Measurements from ENCODE around the gene NADK.
A peak's percentile ranks its signal among the peaks of the same experiment; 100 is the strongest.

NADK gene

GRCh38 chr1:1786836-1787605, 8.8 kb upstream of the NADK start:
- Histone ChIP-seq H3K9me3 (ENCODE audit: control insufficient read depth, low read length) (no peaks in the 10 kb centered on the region), H3K14ac (ENCODE audit: low read length in 2 of 2) (no peak overlapping the region), H2BK12ac (ENCODE audit: low read length in 2 of 2) (no peak overlapping the region), H3K4me3 (ENCODE audit: insufficient read depth in 1 of 2, low read depth in 1 of 2, low read length in 2 of 2) (no peak overlapping the region), H2BK120ac (ENCODE audit: low read depth, low read length) (no peak overlapping the region), H3K4me2 (ENCODE audit: low read length, poor library complexity, severe bottlenecking) (no peak overlapping the region), H3K79me1 (replicated peaks; ENCODE audit: low read length, poor library complexity, severe bottlenecking) (peaks cover 21% of the 10 kb centered on the region), H3K4me1 (ENCODE audit: control insufficient read depth, insufficient read depth, low read depth, low read length) (peaks cover 11% of the 10 kb centered on the region), H4K91ac (ENCODE audit: low read length) (no peak overlapping the region), H3K18ac (ENCODE audit: low read depth in 1 of 2, low read length in 2 of 2) (no peak overlapping the region), H3K36me3 (ENCODE audit: control insufficient read depth in 1 of 2, insufficient read depth in 2 of 2, low read depth in 1 of 2, low read length in 2 of 2) (peaks cover 70 to 81% of the 10 kb centered on the region in 2 experiments), H2BK15ac (ENCODE audit: low read depth, poor library complexity, severe bottlenecking) (no peak overlapping the region), H2BK5ac (ENCODE audit: low read depth, low read length, poor library complexity, severe bottlenecking) (no peak overlapping the region), H2AK5ac (ENCODE audit: low read length, severe bottlenecking) (no peak overlapping the region), H4K8ac (ENCODE audit: low read length) (no peak overlapping the region), H3K27ac (ENCODE audit: low read length, poor library complexity, severe bottlenecking) (no peak overlapping the region), H3K4ac (ENCODE audit: low read depth in 1 of 2, low read length in 2 of 2) (no peak overlapping the region), H3K23ac (ENCODE audit: low read length in 2 of 2) (no peak overlapping the region), H2AFZ (ENCODE audit: low read depth, low read length) (no peak overlapping the region), H3K27me3 (ENCODE audit: control insufficient read depth in 1 of 2, insufficient read depth in 1 of 2, low read length in 2 of 2) (no peaks in the 10 kb centered on the region), H3K9ac (ENCODE audit: low read length) (peak overlapping the region; percentile 12)
- no peak for DNase-seq
- 95% methylated on average over 20 of the region's 20 CpGs for WGBS

GRCh38 chr1:1785666-1786065, 7.4 kb upstream of the NADK start:
- no peak for DNase-seq
- H2BK5ac ChIP-seq (ENCODE audit: low read depth, low read length, poor library complexity, severe bottlenecking): no peak overlapping the region
- H3K79me1 ChIP-seq (replicated peaks; ENCODE audit: low read length, poor library complexity, severe bottlenecking): peaks cover 20% of the 10 kb centered on the region
- H3K23ac ChIP-seq (ENCODE audit: low read length in 2 of 2): no peak overlapping the region
- peaks cover 59 to 82% of the 10 kb centered on the region in 2 experiments for H3K36me3 ChIP-seq (ENCODE audit: control insufficient read depth in 1 of 2, insufficient read depth in 2 of 2, low read depth in 1 of 2, low read length in 2 of 2)
- H4K91ac ChIP-seq (ENCODE audit: low read length): no peak overlapping the region
- H3K9ac ChIP-seq (ENCODE audit: low read length): no peak overlapping the region
- no peak overlapping the region for H2BK15ac ChIP-seq (ENCODE audit: low read depth, poor library complexity, severe bottlenecking)
- H3K4me2 ChIP-seq (ENCODE audit: low read length, poor library complexity, severe bottlenecking): no peak overlapping the region
- no peak overlapping the region for H3K18ac ChIP-seq (ENCODE audit: low read depth in 1 of 2, low read length in 2 of 2)
- H2AK5ac ChIP-seq (ENCODE audit: low read length, severe bottlenecking): no peak overlapping the region
- H3K14ac ChIP-seq (ENCODE audit: low read length in 2 of 2): no peak overlapping the region
- no peaks in the 10 kb centered on the region for H3K27me3 ChIP-seq (ENCODE audit: control insufficient read depth in 1 of 2, insufficient read depth in 1 of 2, low read length in 2 of 2)
- H3K9me3 ChIP-seq (ENCODE audit: control insufficient read depth, low read length): no peaks in the 10 kb centered on the region
- no peak overlapping the region for H2AFZ ChIP-seq (ENCODE audit: low read depth, low read length)
- no peak overlapping the region for H2BK120ac ChIP-seq (ENCODE audit: low read depth, low read length)
- WGBS: 98% methylated on average over 10 of the region's 10 CpGs
- H4K8ac ChIP-seq (ENCODE audit: low read length): no peak overlapping the region
- peaks cover 18% of the 10 kb centered on the region for H3K4me1 ChIP-seq (ENCODE audit: control insufficient read depth, insufficient read depth, low read depth, low read length)
- H3K4ac ChIP-seq (ENCODE audit: low read depth in 1 of 2, low read length in 2 of 2): no peak overlapping the region
- no peak overlapping the region for H3K4me3 ChIP-seq (ENCODE audit: insufficient read depth in 1 of 2, low read depth in 1 of 2, low read length in 2 of 2)
- H3K27ac ChIP-seq (ENCODE audit: low read length, poor library complexity, severe bottlenecking): no peak overlapping the region
- no peak overlapping the region for H2BK12ac ChIP-seq (ENCODE audit: low read length in 2 of 2)

GRCh38 chr1:1784933-1785332, 6.7 kb upstream of the NADK start:
- Histone ChIP-seq H2BK5ac (ENCODE audit: low read depth, low read length, poor library complexity, severe bottlenecking) (no peak overlapping the region), H3K18ac (ENCODE audit: low read depth in 1 of 2, low read length in 2 of 2) (no peak overlapping the region), H3K9me3 (ENCODE audit: control insufficient read depth, low read length) (no peaks in the 10 kb centered on the region), H3K79me1 (replicated peaks; ENCODE audit: low read length, poor library complexity, severe bottlenecking) (peaks cover 21% of the 10 kb centered on the region), H4K91ac (ENCODE audit: low read length) (no peak overlapping the region), H3K23ac (ENCODE audit: low read length in 2 of 2) (no peak overlapping the region), H3K4me3 (ENCODE audit: insufficient read depth in 1 of 2, low read depth in 1 of 2, low read length in 2 of 2) (no peak overlapping the region), H2BK15ac (ENCODE audit: low read depth, poor library complexity, severe bottlenecking) (no peak overlapping the region), H3K9ac (ENCODE audit: low read length) (no peak overlapping the region), H3K27ac (ENCODE audit: low read length, poor library complexity, severe bottlenecking) (no peak overlapping the region), H3K4me2 (ENCODE audit: low read length, poor library complexity, severe bottlenecking) (no peak overlapping the region), H2AFZ (ENCODE audit: low read depth, low read length) (no peak overlapping the region), H2BK120ac (ENCODE audit: low read depth, low read length) (no peak overlapping the region), H3K36me3 (ENCODE audit: control insufficient read depth in 1 of 2, insufficient read depth in 2 of 2, low read depth in 1 of 2, low read length in 2 of 2) (peaks cover 52 to 77% of the 10 kb centered on the region in 2 experiments), H3K4me1 (ENCODE audit: control insufficient read depth, insufficient read depth, low read depth, low read length) (peaks cover 24% of the 10 kb centered on the region), H2AK5ac (ENCODE audit: low read length, severe bottlenecking) (no peak overlapping the region), H3K27me3 (ENCODE audit: control insufficient read depth in 1 of 2, insufficient read depth in 1 of 2, low read length in 2 of 2) (no peaks in the 10 kb centered on the region), H3K4ac (ENCODE audit: low read depth in 1 of 2, low read length in 2 of 2) (no peak overlapping the region), H4K8ac (ENCODE audit: low read length) (no peak overlapping the region), H2BK12ac (ENCODE audit: low read length in 2 of 2) (no peak overlapping the region), H3K14ac (ENCODE audit: low read length in 2 of 2) (no peak overlapping the region)
- no peak for DNase-seq
- WGBS: 96% methylated on average over 8 of the region's 13 CpGs

- H3K36me3 ChIP-seq (ENCODE audit: control insufficient read depth in 1 of 2, insufficient read depth in 2 of 2, low read depth in 1 of 2, low read length in 2 of 2): peaks cover 38 to 61% of the 10 kb centered on the region in 2 experiments
- H3K4ac ChIP-seq (ENCODE audit: low read depth in 1 of 2, low read length in 2 of 2): no peak overlapping the region
- no peak overlapping the region for H4K91ac ChIP-seq (ENCODE audit: low read length)
- H3K9ac ChIP-seq (ENCODE audit: low read length): peak overlapping the region; percentile 71
- 81% methylated on average over 8 of the region's 8 CpGs for WGBS
- no peaks in the 10 kb centered on the region for H3K27me3 ChIP-seq (ENCODE audit: control insufficient read depth in 1 of 2, insufficient read depth in 1 of 2, low read length in 2 of 2)
- H2BK120ac ChIP-seq (ENCODE audit: low read depth, low read length): no peak overlapping the region
- peaks cover 16% of the 10 kb centered on the region for H3K79me1 ChIP-seq (replicated peaks; ENCODE audit: low read length, poor library complexity, severe bottlenecking)
- H2BK5ac ChIP-seq (ENCODE audit: low read depth, low read length, poor library complexity, severe bottlenecking): no peak overlapping the region
- no peak overlapping the region for H2AFZ ChIP-seq (ENCODE audit: low read depth, low read length)
- H2BK15ac ChIP-seq (ENCODE audit: low read depth, poor library complexity, severe bottlenecking): peak overlapping the region; percentile 33
- no peak overlapping the region for H2BK12ac ChIP-seq (ENCODE audit: low read length in 2 of 2)
- H2AK5ac ChIP-seq (ENCODE audit: low read length, severe bottlenecking): no peak overlapping the region
- no peak overlapping the region for H3K23ac ChIP-seq (ENCODE audit: low read length in 2 of 2)
- H3K4me1 ChIP-seq (ENCODE audit: control insufficient read depth, insufficient read depth, low read depth, low read length): peaks cover 35% of the 10 kb centered on the region
- H3K14ac ChIP-seq (ENCODE audit: low read length in 2 of 2): no peak overlapping the region
- H3K4me2 ChIP-seq (ENCODE audit: low read length, poor library complexity, severe bottlenecking): no peak overlapping the region
- no peak overlapping the region for H3K4me3 ChIP-seq (ENCODE audit: insufficient read depth in 1 of 2, low read depth in 1 of 2, low read length in 2 of 2)
- H3K18ac ChIP-seq (ENCODE audit: low read depth in 1 of 2, low read length in 2 of 2): no peak overlapping the region
- H4K8ac ChIP-seq (ENCODE audit: low read length): peak overlapping the region; percentile 40
- H3K9me3 ChIP-seq (ENCODE audit: control insufficient read depth, low read length): no peaks in the 10 kb centered on the region
- DNase-seq: no peak
- no peak overlapping the region for H3K27ac ChIP-seq (ENCODE audit: low read length, poor library complexity, severe bottlenecking)
These were observed 5.0 kb upstream of the NADK start for GRCh38 chr1:1783320-1783719.

Data from mesenchymal stem cell (in vitro differentiated cells and primary cell).